ENCODE measurements around the gene PYDC1.
"Not testable (repeated sequence)": the region's sequence is repeated elsewhere in the genome, so short reads cannot be mapped to it uniquely, and the experiment has no call there.

PYDC1 gene

DNA sequence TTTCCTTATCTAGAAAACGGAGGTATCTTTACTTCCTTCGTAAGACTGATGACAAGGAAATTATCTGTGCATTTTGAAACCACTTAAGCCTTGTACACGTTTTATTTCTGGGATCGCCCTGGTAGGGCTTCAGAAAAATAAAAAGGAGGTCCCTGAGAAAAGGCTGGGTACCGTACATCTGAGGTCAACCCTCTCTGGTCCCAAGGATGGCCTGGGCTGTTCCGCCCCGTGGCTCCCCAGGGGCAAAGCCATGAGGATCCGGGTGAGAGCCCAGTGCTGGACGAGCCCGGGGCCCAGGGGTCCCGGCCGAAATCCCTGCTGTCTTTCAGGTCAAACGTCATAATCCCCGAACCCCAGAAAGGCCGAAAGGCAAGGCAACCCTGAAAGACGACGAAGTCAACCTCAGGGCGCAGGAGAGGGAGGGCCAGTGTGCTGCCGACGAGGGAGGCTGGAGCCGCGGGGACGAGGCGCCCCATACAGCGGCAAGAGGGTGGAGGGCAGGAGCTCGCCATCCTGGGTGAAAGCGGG is 37.7 kb downstream of the PYDC1 start:
- no peak for DNase-seq (ENCODE audit: low spot score)

DNA sequence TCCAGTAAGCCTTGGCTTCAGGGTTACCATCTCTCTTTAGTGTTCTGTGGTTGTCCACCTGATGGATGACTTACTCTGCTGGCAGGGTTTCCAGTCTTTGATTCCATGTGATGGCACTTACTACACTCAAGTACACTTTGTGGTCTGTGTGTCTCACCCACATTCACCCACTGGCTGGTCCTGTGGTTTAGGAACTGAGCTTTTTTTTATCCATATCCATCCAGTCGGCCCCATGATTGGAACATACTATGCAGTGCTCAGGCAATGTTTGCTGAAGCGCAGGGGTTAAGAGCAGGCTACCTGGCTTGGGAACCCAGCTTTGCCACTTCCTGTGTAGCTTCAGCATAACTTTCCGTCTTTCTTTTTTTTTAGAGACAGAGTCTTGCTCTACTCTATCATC is 39.8 kb downstream of the PYDC1 start:
- DNase-seq (ENCODE audit: low spot score): no peak

DNA sequence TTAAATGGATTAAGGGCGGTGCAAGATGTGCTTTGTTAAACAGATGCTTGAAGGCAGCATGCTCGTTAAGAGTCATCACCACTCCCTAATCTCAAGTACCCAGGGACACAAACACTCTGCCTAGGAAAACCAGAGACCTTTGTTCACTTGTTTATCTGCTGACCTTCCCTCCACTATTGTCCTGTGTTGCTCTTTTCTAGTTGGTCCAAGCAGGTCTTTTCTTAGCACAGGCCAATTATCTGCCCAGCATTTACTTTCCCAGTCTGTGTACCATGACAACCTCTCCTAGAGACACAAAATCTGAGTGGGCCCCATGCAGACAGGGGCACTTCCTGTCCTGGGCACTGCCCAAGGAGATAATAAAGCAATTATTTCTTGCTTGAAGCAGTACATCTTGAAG is 46.9 kb downstream of the PYDC1 start:
- not testable (repeated sequence) for DNase-seq (ENCODE audit: low spot score)

DNA sequence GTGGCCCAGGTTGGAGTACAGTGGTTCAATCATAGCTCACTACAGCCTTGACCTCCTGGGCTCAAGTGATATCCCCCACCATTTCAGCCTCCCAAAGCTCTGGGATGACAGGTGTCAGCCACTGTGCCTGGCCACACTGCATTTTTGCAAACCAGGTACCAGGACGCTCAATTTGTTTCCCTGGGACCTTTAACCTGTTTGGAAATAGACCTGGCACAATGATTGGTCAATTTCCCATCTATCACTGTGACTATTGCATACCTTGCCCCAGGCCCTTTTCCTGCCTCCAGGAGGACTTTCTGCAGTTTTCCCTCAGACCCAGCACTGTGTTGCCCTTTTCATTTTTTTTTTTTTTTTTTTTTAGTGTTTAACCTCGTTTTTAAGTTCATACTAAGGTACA is 48.1 kb downstream of the PYDC1 start:
- DNase-seq (ENCODE audit: low spot score): no peak

DNA sequence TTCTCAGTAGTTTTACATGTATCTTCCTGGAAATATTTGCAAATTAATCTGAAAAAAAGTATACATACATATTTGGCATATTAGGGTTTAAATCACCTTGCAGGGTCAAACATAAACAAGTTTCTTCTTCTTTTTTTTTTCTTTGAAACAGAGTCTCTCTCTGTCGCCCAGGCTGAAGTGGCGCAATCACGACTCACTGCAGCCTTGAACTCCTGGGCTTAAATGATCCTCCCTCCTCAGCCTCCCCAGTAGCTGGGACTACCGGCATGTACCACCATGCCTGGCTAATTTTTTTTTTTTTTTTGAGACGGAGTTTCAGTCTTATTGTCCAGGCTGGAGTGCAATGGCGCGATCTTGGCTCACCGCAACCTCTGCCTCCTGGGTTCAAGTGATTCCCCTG is 49.6 kb downstream of the PYDC1 start:
- no peak for DNase-seq (ENCODE audit: low spot score)
